Neural progenitor cell (in vitro differentiated cells): Measurements from ENCODE around the gene CYP3A4. TPM values are rescaled to one million over a fixed set of nuclear protein-coding genes. Genes with fewer than 3 reads are reported as not detected.

ENCODE experiments used
- DNase-seq: peaks from one replicate; pipeline ENCODE4 v3.0.0-alpha.2; 2016; ENCODE audit warnings: low spot score
- H2AFZ ChIP-seq: fragments of 200-600 bp; sonication (generic); replicated peaks from 2 replicates; pipeline ENCODE4 v1.6.1; 2016; ENCODE audit warnings: antibody characterized with exemption
- H3F3A ChIP-seq: fragments of 200-600 bp; sonication (generic); 2 replicates; pipeline ENCODE4 v1.6.1; 2016; ENCODE audit warnings: antibody characterized with exemption, low read depth
- H3K27ac ChIP-seq: fragments of 200-600 bp; sonication (generic); 2 replicates; pipeline ENCODE4 v1.5.1; 2016; ENCODE audit warnings: mild to moderate bottlenecking
- H3K27me3 ChIP-seq: fragments of 200-600 bp; sonication (generic); 2 replicates; pipeline ENCODE4 v1.6.1; 2016; ENCODE audit warnings: mild to moderate bottlenecking, moderate library complexity
- H3K36me3 ChIP-seq: fragments of 200-600 bp; sonication (generic); 2 replicates; pipeline ENCODE4 v1.5.1; 2016
- H3K4me1 ChIP-seq: fragments of 200-600 bp; sonication (generic); 2 replicates; pipeline ENCODE4 v1.6.1; 2016; ENCODE audit warnings: mixed run types
- H3K4me2 ChIP-seq: fragments of 200-600 bp; sonication (generic); 2 replicates; pipeline ENCODE4 v1.6.1; 2016
- H3K4me3 ChIP-seq: fragments of 200-600 bp; sonication (generic); 2 replicates; pipeline ENCODE4 v1.5.1; 2016
- H3K79me2 ChIP-seq: fragments of 200-600 bp; sonication (generic); 2 replicates; pipeline ENCODE4 v1.6.1; 2016; ENCODE audit warnings: low read depth
- H3K9ac ChIP-seq: fragments of 200-600 bp; sonication (generic); 2 replicates; pipeline ENCODE4 v1.6.1; 2016
- H3K9me3 ChIP-seq: fragments of 200-600 bp; sonication (generic); 2 replicates; pipeline ENCODE4 v1.5.1; 2016; ENCODE audit warnings: low read depth
- H4K20me1 ChIP-seq: fragments of 200-600 bp; sonication (generic); 2 replicates; pipeline ENCODE4 v1.6.1; 2016; ENCODE audit warnings: low read depth
- H3K27ac Mint-ChIP-seq: 3 replicates; pipeline ENCODE4 v1.8.0; 2021; ENCODE audit warnings: mixed read lengths
- H3K27me3 Mint-ChIP-seq: 2 replicates; pipeline ENCODE4 v1.8.0; 2022; ENCODE audit warnings: low read depth, mild to moderate bottlenecking, inconsistent platforms, moderate library complexity, mixed read lengths; ENCODE audit not compliant: insufficient read depth
- H3K36me3 Mint-ChIP-seq: 3 replicates; pipeline ENCODE4 v1.8.0; 2021; ENCODE audit warnings: mixed read lengths
- H3K4me1 Mint-ChIP-seq: 3 replicates; pipeline ENCODE4 v1.8.0; 2021; ENCODE audit warnings: mixed read lengths
- H3K4me3 Mint-ChIP-seq: 3 replicates; pipeline ENCODE4 v1.8.0; 2021; ENCODE audit warnings: mild to moderate bottlenecking, moderate library complexity, mixed read lengths
- H3K9me3 Mint-ChIP-seq: 3 replicates; pipeline ENCODE4 v1.8.0; 2020; ENCODE audit warnings: mixed read lengths
- CTCF ChIP-seq: fragments of 200-600 bp; sonication (generic); IDR thresholded peaks from 2 replicates; pipeline ENCODE4 v1.5.1; 2017; ENCODE audit warnings: antibody characterized with exemption, mild to moderate bottlenecking
- EZH2 ChIP-seq: fragments of 200-600 bp; sonication (generic); IDR thresholded peaks from 2 replicates; pipeline ENCODE4 v1.6.1; 2017; ENCODE audit warnings: antibody characterized with exemption, mild to moderate bottlenecking, moderate library complexity
- EZH2phosphoT487 ChIP-seq: fragments of 200-600 bp; sonication (generic); IDR thresholded peaks from 2 replicates; pipeline ENCODE4 v1.6.1; 2017; ENCODE audit warnings: antibody characterized with exemption
- total RNA-seq: library from RNA; depleted of rRNA; stranded (reverse); fragments of >200 nt; gene quantifications from 2 replicates; pipeline ENCODE4 v1.2.3, GENCODE V29; 2015; ENCODE audit warnings: low replicate concordance

The CYP3A4 gene
- total RNA-seq, 1 donor from 2014 or later: not detected

- Histone ChIP-seq H3K79me2 (no peaks in the 10 kb centered on the region), H3K9me3 (no peaks in the 10 kb centered on the region), H4K20me1 (no peaks in the 10 kb centered on the region), H3K4me2 (no peak overlapping the region), H3K9ac (no peak overlapping the region), H3K4me1 (no peaks in the 10 kb centered on the region), H3K36me3 (no peaks in the 10 kb centered on the region), H3F3A (no peaks in the 10 kb centered on the region), H3K4me3 (no peak overlapping the region), H3K27ac (no peak overlapping the region), H3K27me3 (no peaks in the 10 kb centered on the region), H2AFZ (no peak overlapping the region)
- TF ChIP-seq EZH2phosphoT487 (no peak), EZH2 (no peak), CTCF (no peak)
- no peaks in the 10 kb centered on the region for H3K27me3 Mint-ChIP-seq
- DNase-seq: no peak
- H3K4me1 Mint-ChIP-seq: no peaks in the 10 kb centered on the region
- H3K9me3 Mint-ChIP-seq: no peaks in the 10 kb centered on the region
- no peaks in the 10 kb centered on the region for H3K36me3 Mint-ChIP-seq
- H3K4me3 Mint-ChIP-seq: no peak overlapping the region
- H3K27ac Mint-ChIP-seq: no peak overlapping the region
These were observed 41.9 kb upstream of the CYP3A4 start for GRCh38 chr7:99825873-99826272.

- Histone ChIP-seq H3K4me3 (no peak overlapping the region), H3K9me3 (no peaks in the 10 kb centered on the region), H2AFZ (peak overlapping the region; percentile 59), H3K27ac (no peak overlapping the region), H3K4me2 (no peak overlapping the region), H3K9ac (no peak overlapping the region), H3K4me1 (no peaks in the 10 kb centered on the region), H4K20me1 (no peaks in the 10 kb centered on the region), H3K79me2 (no peaks in the 10 kb centered on the region), H3K36me3 (no peaks in the 10 kb centered on the region), H3K27me3 (no peaks in the 10 kb centered on the region), H3F3A (no peaks in the 10 kb centered on the region)
- H3K27me3 Mint-ChIP-seq: peaks cover 3% of the 10 kb centered on the region
- H3K9me3 Mint-ChIP-seq: no peaks in the 10 kb centered on the region
- no peak for DNase-seq
- no peaks in the 10 kb centered on the region for H3K4me1 Mint-ChIP-seq
- no peak overlapping the region for H3K4me3 Mint-ChIP-seq
- H3K36me3 Mint-ChIP-seq: no peaks in the 10 kb centered on the region
- TF ChIP-seq EZH2 (no peak), CTCF (no peak), EZH2phosphoT487 (no peak)
- H3K27ac Mint-ChIP-seq: no peak overlapping the region
These were observed 41.5 kb upstream of the CYP3A4 start for GRCh38 chr7:99825452-99825851.

GRCh38 chr7:99824091-99824490, 40.1 kb upstream of the CYP3A4 start:
- H3K79me2 ChIP-seq: no peaks in the 10 kb centered on the region
- Mint-ChIP-seq H3K36me3 (no peaks in the 10 kb centered on the region), H3K4me3 (no peak overlapping the region), H3K4me1 (no peaks in the 10 kb centered on the region), H3K27ac (no peak overlapping the region), H3K9me3 (no peaks in the 10 kb centered on the region), H3K27me3 (peaks cover 4% of the 10 kb centered on the region)
- no peaks in the 10 kb centered on the region for H3K36me3 ChIP-seq
- no peaks in the 10 kb centered on the region for H3K4me1 ChIP-seq
- no peak overlapping the region for H3K9ac ChIP-seq
- H3K9me3 ChIP-seq: no peaks in the 10 kb centered on the region
- H3K4me3 ChIP-seq: no peak overlapping the region
- no peak for TF ChIP-seq CTCF
- TF ChIP-seq EZH2phosphoT487: no peak
- TF ChIP-seq EZH2: no peak
- no peak for DNase-seq
- H3K4me2 ChIP-seq: no peak overlapping the region
- H3K27me3 ChIP-seq: no peaks in the 10 kb centered on the region
- no peak overlapping the region for H3K27ac ChIP-seq
- no peaks in the 10 kb centered on the region for H4K20me1 ChIP-seq
- H2AFZ ChIP-seq: no peak overlapping the region
- no peaks in the 10 kb centered on the region for H3F3A ChIP-seq
